ENCODE results near the gene CCNB1IP1. TPM values are rescaled to one million over a fixed set of nuclear protein-coding genes. Genes with fewer than 3 reads are reported as not detected.

CCNB1IP1 gene
- total and polyA plus RNA-seq, 2 of the 4 experiments (the other 2 are of a cell fraction): 27.5 to 34.6 TPM

GRCh38 chr14:20347747-20348146 is 14.7 kb upstream of the CCNB1IP1 start:
- H2AK9ac ChIP-seq (replicated peaks; ENCODE audit: low read depth, low read length, poor library complexity): no peak overlapping the region
- no peaks in the 10 kb centered on the region for H3K9me1 ChIP-seq (ENCODE audit: insufficient read depth, low read length)
- H3K4me2 ChIP-seq (ENCODE audit: low read depth, low read length): no peak overlapping the region
- no peak for DNase-seq
- WGBS, 2 experiments (ENCODE audit: extremely low coverage in 2 of 2, insufficient read length in 1 of 2): no CpG with 5 or more reads among the region's 3 CpGs
- no peak overlapping the region for H3K18ac ChIP-seq (ENCODE audit: low read depth, low read length)
- dilution Hi-C loops (cut with HindIII; ENCODE audit: low sequenced_read_pairs, unreplicated experiment): no loop called here
- no peak overlapping the region for H2AFZ ChIP-seq (replicated peaks; ENCODE audit: low read length, poor library complexity)
- no peak overlapping the region for H2BK15ac ChIP-seq (ENCODE audit: low read depth, low read length)
- CTCF ChIA-PET: no interaction called here
- no peaks in the 10 kb centered on the region for H3K9me3 ChIP-seq (ENCODE audit: control insufficient read depth, insufficient read depth, low read length)
- no peak overlapping the region for H4K91ac ChIP-seq (ENCODE audit: insufficient read depth, low read depth, low read length)
- intact Hi-C loops (cut with micrococcal nuclease): no loop called here
- H3K4ac ChIP-seq (ENCODE audit: low read depth, low read length): no peak overlapping the region
- H4K20me1 ChIP-seq (ENCODE audit: insufficient read depth, low read length): no peaks in the 10 kb centered on the region
- no peak overlapping the region for H4K5ac ChIP-seq (ENCODE audit: low read depth, low read length)
- H3K9ac ChIP-seq (ENCODE audit: low read depth, low read length): no peak overlapping the region
- no peak overlapping the region for H3K4me3 ChIP-seq (ENCODE audit: insufficient read depth, low read depth, low read length)
- no peak overlapping the region for H3K14ac ChIP-seq (replicated peaks; ENCODE audit: low read depth, low read length)
- in situ Hi-C loops (cut with MboI; ENCODE audit: low sequenced_read_pairs): loop anchor here (25.0 kb wide), 2 partner anchors 640 to 740 kb away; partner anchors contain the start of genes METTL17, SLC39A2 and ZNF219
- no TSS peak for BruUV-seq (replicated peaks)
- POLR2A ChIA-PET (ENCODE audit: unreplicated experiment): no interaction called here
- no peak overlapping the region for H2BK20ac ChIP-seq (ENCODE audit: low read depth, low read length)
- H2BK120ac ChIP-seq (ENCODE audit: low read depth, low read length): no peak overlapping the region
- no peaks in the 10 kb centered on the region for H3K4me1 ChIP-seq (ENCODE audit: control insufficient read depth, insufficient read depth, low read length)
- H2BK5ac ChIP-seq (ENCODE audit: low read depth, low read length, poor library complexity, severe bottlenecking): no peak overlapping the region
- H3K23ac ChIP-seq (ENCODE audit: low read depth, low read length): no peak overlapping the region
- H3K27me3 ChIP-seq (ENCODE audit: control insufficient read depth, insufficient read depth, low read length): no peaks in the 10 kb centered on the region
- H2AK5ac ChIP-seq (ENCODE audit: low read depth, low read length): no peak overlapping the region
- no peak overlapping the region for H4K8ac ChIP-seq (ENCODE audit: low read depth in 2 of 2, low read length in 2 of 2)
- TF ChIP-seq POLR2A (IDR thresholded peaks at IDR 0.05; ENCODE audit: low read depth, low read length) (no peak), CTCF (conservative IDR thresholded peaks at IDR 0.05; ENCODE audit: low read depth, low read length) (no peak), NFE2L2 (IDR thresholded peaks at IDR 0.05; ENCODE audit: low read depth, low read length) (no peak)
- H3K79me1 ChIP-seq (ENCODE audit: low read depth in 1 of 2, low read length in 2 of 2): peaks cover 3 to 14% of the 10 kb centered on the region in 2 experiments; a peak in 2 of 4 replicates
- no peak overlapping the region for H3K27ac ChIP-seq (ENCODE audit: insufficient read depth, low read length)
- no peak for ATAC-seq (ENCODE audit: low read depth)
- H3K56ac ChIP-seq (ENCODE audit: extremely low read depth, insufficient read depth, low read length): no peak overlapping the region
- H3K36me3 ChIP-seq (ENCODE audit: control insufficient read depth, insufficient read depth, low read length): peaks cover 25% of the 10 kb centered on the region

Data from IMR-90 (cell line).